Hepatocyte (in vitro differentiated cells): ENCODE data around the gene S100A14. TPM values are rescaled to one million over a fixed set of nuclear protein-coding genes. Genes with fewer than 3 reads are reported as not detected.

Experiments
- DNase-seq: peaks from one replicate; pipeline ENCODE4 v3.0.0-alpha.2; 2016; ENCODE audit warnings: low spot score
- H2AFZ ChIP-seq: fragments of 200-600 bp; sonication (generic); 2 replicates; pipeline ENCODE4 v1.6.0; 2016; ENCODE audit warnings: antibody characterized with exemption, mild to moderate bottlenecking
- H3K27ac ChIP-seq: fragments of 200-600 bp; sonication (generic); 2 replicates; pipeline ENCODE4 v1.5.1; 2016; ENCODE audit warnings: mild to moderate bottlenecking
- H3K27me3 ChIP-seq: fragments of 200-600 bp; sonication (generic); 2 replicates; pipeline ENCODE4 v1.6.1; 2016
- H3K36me3 ChIP-seq: fragments of 200-600 bp; sonication (generic); replicated peaks from 2 replicates; pipeline ENCODE4 v1.5.1; 2016; ENCODE audit warnings: low read depth; ENCODE audit not compliant: insufficient read depth
- H3K4me1 ChIP-seq: fragments of 200-600 bp; sonication (generic); 2 replicates; pipeline ENCODE4 v1.5.1; 2016; ENCODE audit warnings: mild to moderate bottlenecking, moderate library complexity; ENCODE audit not compliant: insufficient read depth
- H3K4me2 ChIP-seq: fragments of 200-600 bp; sonication (generic); 2 replicates; pipeline ENCODE4 v1.6.0; 2016
- H3K4me3 ChIP-seq: fragments of 200-600 bp; sonication (generic); 2 replicates; pipeline ENCODE4 v1.5.1; 2016; ENCODE audit warnings: mild to moderate bottlenecking
- H3K79me2 ChIP-seq: fragments of 200-600 bp; sonication (generic); 2 replicates; pipeline ENCODE4 v1.6.0; 2017; ENCODE audit warnings: mild to moderate bottlenecking
- H3K9me2 ChIP-seq: fragments of 200-600 bp; sonication (generic); replicated peaks from 2 replicates; pipeline ENCODE4 v1.6.0; 2017; ENCODE audit warnings: mild to moderate bottlenecking; ENCODE audit not compliant: insufficient read depth
- H3K9me3 ChIP-seq: fragments of 200-600 bp; sonication (generic); 2 replicates; pipeline ENCODE4 v1.5.1; 2016; ENCODE audit warnings: low read depth, mild to moderate bottlenecking
- H4K20me1 ChIP-seq: fragments of 200-600 bp; sonication (generic); 2 replicates; pipeline ENCODE4 v1.6.0; 2016; ENCODE audit warnings: mild to moderate bottlenecking; ENCODE audit not compliant: insufficient read depth, poor library complexity, severe bottlenecking
- EZH2 ChIP-seq: fragments of 200-600 bp; sonication (generic); IDR thresholded peaks from 2 replicates; pipeline ENCODE4 v1.6.1; 2016; ENCODE audit warnings: antibody characterized with exemption, mild to moderate bottlenecking, borderline replicate concordance
- EZH2phosphoT487 ChIP-seq: fragments of 200-600 bp; sonication (generic); IDR thresholded peaks from one replicate; pipeline ENCODE4 v1.6.1; 2018; ENCODE audit warnings: antibody characterized with exemption, mild to moderate bottlenecking, low read depth, moderate library complexity; ENCODE audit not compliant: unreplicated experiment, severe bottlenecking
- WGBS: methylation state at CpG from one replicate; pipeline ENCODE4 v1.1.6; 2016; ENCODE audit warnings: low lambda C conversion rate; ENCODE audit errors: missing lambda C conversion rate; 5-methylcytosine and 5-hydroxymethylcytosine counted together
- polyA plus RNA-seq: library from polyadenylated mRNA; unstranded; fragments of >200 nt; fragmentation: Nextera tagmentation; extraction: Ambion mirVana; gene quantifications from 2 replicates; pipeline ENCODE4 v1.2.1, GENCODE V29; 2016
- total RNA-seq: library from RNA; depleted of rRNA; stranded (reverse); fragments of >200 nt; gene quantifications from 2 replicates; pipeline ENCODE4 v1.2.3, GENCODE V29; 2014
- TF ChIP-seq, protein P1 (sequence below): fragments of 200-600 bp; sonication (generic); IDR thresholded peaks from 2 replicates; pipeline ENCODE4 v1.5.1; 2016; ENCODE audit warnings: antibody characterized with exemption, mild to moderate bottlenecking; ENCODE audit not compliant: poor library complexity

The S100A14 gene
- total and polyA plus RNA-seq, 2 experiments from 2014 or later, result 94.9 to 112 TPM

DNA sequence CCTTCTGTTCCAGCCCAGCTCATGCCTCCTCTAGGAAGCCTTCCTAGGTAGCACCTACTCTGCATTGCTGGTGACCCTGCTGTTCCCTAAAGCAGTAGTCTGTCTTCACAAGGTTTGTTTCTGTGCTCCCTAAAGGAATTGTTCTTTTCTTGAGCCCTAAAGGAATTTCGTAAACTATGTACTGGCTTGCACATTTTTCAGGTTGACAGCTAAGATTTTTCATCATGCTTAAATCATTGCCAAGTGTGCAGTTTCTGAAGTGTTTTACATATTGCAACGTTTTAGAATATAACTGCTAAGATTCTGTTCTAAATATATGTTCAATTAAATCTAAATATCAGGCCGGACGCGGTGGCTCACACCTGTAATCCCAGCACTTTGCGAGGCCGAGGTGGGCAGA lies 16.3 kb downstream of the S100A14 start:
- no peaks in the 10 kb centered on the region for H3K79me2 ChIP-seq
- no peaks in the 10 kb centered on the region for H3K4me1 ChIP-seq
- no peak overlapping the region for H3K4me3 ChIP-seq
- H3K9me3 ChIP-seq, result no peaks in the 10 kb centered on the region
- H3K4me2 ChIP-seq, result no peak overlapping the region
- WGBS, result 92% methylated on average over 7 of the region's 7 CpGs
- no peaks in the 10 kb centered on the region for H3K27me3 ChIP-seq
- H3K9me2 ChIP-seq, result no peaks in the 10 kb centered on the region
- H3K27ac ChIP-seq, result no peak overlapping the region
- H4K20me1 ChIP-seq, result no peaks in the 10 kb centered on the region
- no peak for DNase-seq
- H3K36me3 ChIP-seq, result no peaks in the 10 kb centered on the region
- TF ChIP-seq, protein P1, sequence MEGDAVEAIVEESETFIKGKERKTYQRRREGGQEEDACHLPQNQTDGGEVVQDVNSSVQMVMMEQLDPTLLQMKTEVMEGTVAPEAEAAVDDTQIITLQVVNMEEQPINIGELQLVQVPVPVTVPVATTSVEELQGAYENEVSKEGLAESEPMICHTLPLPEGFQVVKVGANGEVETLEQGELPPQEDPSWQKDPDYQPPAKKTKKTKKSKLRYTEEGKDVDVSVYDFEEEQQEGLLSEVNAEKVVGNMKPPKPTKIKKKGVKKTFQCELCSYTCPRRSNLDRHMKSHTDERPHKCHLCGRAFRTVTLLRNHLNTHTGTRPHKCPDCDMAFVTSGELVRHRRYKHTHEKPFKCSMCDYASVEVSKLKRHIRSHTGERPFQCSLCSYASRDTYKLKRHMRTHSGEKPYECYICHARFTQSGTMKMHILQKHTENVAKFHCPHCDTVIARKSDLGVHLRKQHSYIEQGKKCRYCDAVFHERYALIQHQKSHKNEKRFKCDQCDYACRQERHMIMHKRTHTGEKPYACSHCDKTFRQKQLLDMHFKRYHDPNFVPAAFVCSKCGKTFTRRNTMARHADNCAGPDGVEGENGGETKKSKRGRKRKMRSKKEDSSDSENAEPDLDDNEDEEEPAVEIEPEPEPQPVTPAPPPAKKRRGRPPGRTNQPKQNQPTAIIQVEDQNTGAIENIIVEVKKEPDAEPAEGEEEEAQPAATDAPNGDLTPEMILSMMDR, result no peak
- no peak for TF ChIP-seq EZH2
- no peak for TF ChIP-seq EZH2phosphoT487
- no peak overlapping the region for H2AFZ ChIP-seq

DNA sequence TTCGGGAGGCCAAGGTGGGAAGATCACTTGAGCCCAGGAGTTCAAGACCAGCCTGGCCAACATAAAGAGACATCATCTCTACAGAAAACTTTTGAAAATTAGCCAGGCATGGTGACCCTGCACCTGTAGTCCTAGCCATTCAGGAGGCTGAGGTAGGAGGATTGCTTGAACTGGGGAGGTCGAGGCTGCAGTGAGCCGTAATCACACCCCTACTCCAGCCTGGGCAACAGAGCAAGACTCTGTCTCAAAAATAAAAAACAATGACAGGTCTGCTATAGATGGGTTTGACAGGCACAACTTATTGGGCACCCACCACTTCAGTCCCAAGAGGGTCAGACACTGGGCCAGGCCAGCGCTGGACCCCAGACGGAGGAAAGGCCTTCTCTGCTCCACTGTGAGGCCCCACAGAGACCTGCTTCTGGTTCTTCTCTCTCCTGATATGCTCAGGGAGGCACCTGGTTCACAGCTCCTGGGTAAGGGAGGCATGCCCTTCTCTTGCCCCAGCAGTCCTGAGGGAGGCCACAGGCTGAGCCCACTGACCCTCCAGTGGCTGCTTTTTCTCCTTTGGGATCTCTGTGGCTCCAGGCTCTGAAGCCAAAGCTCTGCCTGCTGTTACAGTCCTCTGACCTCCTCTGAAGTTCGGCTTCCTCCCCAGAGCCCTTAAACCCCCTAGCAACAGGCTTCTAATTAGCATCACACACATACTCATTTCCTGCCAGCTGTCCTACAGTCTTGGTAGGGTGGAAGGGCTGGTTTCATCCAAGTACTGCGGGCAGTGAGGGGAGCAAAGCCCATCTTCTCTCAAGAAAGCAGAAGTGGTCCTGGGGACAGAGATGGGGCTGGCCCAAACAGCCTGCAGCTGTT lies 17.6 kb downstream of the S100A14 start:
- TF ChIP-seq, protein P1, result no peak
- TF ChIP-seq EZH2, result no peak
- TF ChIP-seq EZH2phosphoT487, result no peak
- Histone ChIP-seq H3K27ac (no peak overlapping the region), H3K9me3 (no peaks in the 10 kb centered on the region), H3K4me2 (no peak overlapping the region), H4K20me1 (no peaks in the 10 kb centered on the region), H3K27me3 (no peaks in the 10 kb centered on the region), H3K36me3 (no peaks in the 10 kb centered on the region), H3K4me3 (no peak overlapping the region), H3K79me2 (no peaks in the 10 kb centered on the region), H2AFZ (no peak overlapping the region), H3K4me1 (no peaks in the 10 kb centered on the region), H3K9me2 (no peaks in the 10 kb centered on the region)
- WGBS, result 75% methylated on average over 7 of the region's 7 CpGs
- DNase-seq, result no peak

DNA sequence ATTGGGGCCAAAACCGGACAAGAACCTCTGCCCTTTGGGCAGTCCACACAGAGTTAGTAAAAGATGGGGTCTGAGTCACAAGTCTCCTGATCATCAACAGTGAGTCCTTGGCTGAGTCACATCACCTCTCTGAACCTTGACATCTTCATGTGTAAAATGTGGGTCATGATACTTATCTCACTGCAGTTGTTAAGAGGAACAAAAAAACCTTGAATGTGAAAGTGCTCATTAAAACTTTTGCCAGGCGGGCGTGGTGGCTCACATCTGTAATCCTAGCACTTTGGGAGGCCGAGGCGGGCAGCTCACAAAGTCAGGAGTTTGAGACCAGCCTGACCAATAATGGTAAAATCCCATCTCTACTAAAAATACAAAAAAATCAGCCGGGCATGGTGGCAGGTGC lies 18.9 kb downstream of the S100A14 start:
- no peaks in the 10 kb centered on the region for H3K27me3 ChIP-seq
- WGBS, result 90% methylated on average over 6 of the region's 6 CpGs
- no peaks in the 10 kb centered on the region for H3K9me2 ChIP-seq
- no peak for DNase-seq
- no peaks in the 10 kb centered on the region for H3K4me1 ChIP-seq
- H3K79me2 ChIP-seq, result no peaks in the 10 kb centered on the region
- no peak for TF ChIP-seq EZH2phosphoT487
- TF ChIP-seq, protein P1, result no peak
- TF ChIP-seq EZH2, result no peak
- H3K9me3 ChIP-seq, result no peaks in the 10 kb centered on the region
- H3K36me3 ChIP-seq, result no peaks in the 10 kb centered on the region
- no peaks in the 10 kb centered on the region for H4K20me1 ChIP-seq
- no peak overlapping the region for H2AFZ ChIP-seq
- H3K27ac ChIP-seq, result no peak overlapping the region
- no peak overlapping the region for H3K4me2 ChIP-seq
- H3K4me3 ChIP-seq, result no peak overlapping the region
